GM18499 (cell line): Measurements from ENCODE around the gene ARSB.
"Not testable (repeated sequence)": the region's sequence is repeated elsewhere in the genome, so short reads cannot be mapped to it uniquely, and the experiment has no call there.

Experiments
- ATAC-seq: cut with Tn5 transposase; IDR thresholded peaks from one replicate; pipeline ENCODE4 v1.9.1; 2021; ENCODE audit warnings: moderate number of reproducible peaks; ENCODE audit not compliant: insufficient read depth, unreplicated experiment

Gene ARSB

GRCh38 chr5:78851891-78852290 lies 133.2 kb downstream of the ARSB start:
- not testable (repeated sequence) for ATAC-seq

DNA sequence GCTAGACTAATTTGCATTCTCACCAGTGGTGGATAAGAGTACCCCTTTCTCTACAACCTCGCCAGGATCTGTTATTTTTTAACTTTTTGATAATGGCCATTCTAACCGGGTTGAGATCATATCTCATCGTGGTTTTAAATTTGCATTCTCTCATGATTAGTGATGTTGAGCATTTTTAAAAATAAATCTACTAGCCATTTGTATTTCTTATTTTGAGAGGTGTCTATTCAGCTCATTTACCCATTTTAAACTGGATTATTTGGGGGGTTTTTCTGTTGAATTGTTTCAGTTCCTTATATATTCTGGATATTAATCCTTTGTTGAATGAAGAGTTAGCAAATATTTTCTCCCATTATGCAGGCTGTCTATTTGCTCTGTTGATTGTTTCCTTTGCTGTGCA lies 139.6 kb downstream of the ARSB start:
- ATAC-seq = no peak

DNA sequence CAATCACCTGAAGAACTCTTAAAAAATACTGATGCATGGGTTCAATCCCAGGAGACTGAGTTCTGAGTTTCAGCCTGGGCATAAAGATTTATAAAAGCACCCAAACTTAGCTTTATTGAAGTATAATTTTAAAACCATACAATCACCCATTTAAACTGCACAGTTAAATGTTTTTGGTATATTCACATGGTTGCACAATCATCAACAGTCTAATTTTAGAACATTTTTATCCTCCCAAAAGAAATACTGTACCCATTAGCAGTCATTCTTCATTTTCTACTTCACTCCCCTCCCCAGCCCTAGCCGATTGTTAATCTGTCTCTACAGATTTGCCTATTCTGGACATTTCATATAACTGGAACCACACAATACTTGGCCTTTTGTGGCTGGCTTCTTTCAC lies 141.7 kb downstream of the ARSB start:
- no peak for ATAC-seq

DNA sequence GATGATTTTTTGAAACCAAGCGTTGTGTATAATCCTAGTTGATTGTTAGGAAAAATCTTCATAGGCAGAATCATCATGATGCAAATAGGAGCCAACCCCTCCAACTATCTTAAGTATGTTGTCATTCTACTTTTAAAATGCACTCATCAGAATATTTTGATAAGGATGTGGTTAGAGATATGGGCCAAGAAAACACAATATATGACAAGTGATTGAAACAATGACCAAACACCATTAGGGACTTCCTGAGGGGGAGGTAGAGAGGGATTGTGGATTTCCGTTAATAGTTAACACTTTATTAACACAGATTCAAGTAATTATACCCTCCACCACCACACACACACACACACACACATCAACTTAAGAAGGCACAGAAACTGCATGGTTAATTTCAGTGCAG lies 143.3 kb downstream of the ARSB start:
- no peak for ATAC-seq

DNA sequence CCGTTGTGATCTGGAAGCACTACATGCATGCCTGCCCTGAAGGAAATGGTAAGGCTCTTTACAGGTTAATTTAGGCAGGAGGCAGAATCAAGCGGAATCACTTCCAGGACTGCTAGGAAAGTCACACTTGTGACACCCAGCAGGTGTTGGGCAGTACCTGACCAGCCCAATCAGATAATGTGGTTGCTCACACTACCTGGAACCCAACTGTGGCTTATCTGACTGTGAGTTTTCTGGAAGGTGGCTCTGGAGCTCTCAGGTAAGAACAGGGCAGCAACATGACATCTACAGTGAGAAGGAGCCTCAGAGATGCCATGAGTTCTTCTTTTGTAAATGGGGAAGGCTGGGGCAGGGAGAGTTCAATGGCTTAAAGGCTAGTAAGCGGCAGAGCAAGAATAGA lies 146.4 kb downstream of the ARSB start:
- ATAC-seq = no peak

DNA sequence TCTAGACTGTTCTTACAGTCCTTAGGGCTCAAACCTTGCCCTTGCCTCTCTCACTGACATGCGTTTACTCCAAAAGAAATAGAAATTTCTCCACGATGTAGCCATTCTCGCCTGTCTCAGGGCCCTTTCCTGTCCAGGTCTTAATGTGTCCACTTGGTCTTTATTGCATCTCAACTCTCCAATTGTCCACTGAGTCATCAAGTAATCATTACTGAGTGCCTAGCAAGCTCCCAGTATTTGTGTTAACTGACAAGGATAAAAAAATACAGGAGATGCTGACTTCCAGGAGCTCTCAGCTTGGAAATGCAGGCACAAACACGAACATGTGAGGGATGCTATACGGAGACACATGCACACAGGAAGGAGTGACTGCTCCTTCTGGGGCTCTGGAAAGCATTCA lies 147.3 kb downstream of the ARSB start:
- ATAC-seq = no peak

GRCh38 chr5:78835176-78835575 lies 149.9 kb downstream of the ARSB start:
- ATAC-seq = no peak

- no peak for ATAC-seq
These were observed 151.8 kb downstream of the ARSB start for GRCh38 chr5:78833284-78833683.

- ATAC-seq = no peak
These were observed 154.5 kb downstream of the ARSB start for GRCh38 chr5:78830528-78831046.

- ATAC-seq = no peak
These were observed 155.1 kb downstream of the ARSB start for GRCh38 chr5:78829811-78830527.

DNA sequence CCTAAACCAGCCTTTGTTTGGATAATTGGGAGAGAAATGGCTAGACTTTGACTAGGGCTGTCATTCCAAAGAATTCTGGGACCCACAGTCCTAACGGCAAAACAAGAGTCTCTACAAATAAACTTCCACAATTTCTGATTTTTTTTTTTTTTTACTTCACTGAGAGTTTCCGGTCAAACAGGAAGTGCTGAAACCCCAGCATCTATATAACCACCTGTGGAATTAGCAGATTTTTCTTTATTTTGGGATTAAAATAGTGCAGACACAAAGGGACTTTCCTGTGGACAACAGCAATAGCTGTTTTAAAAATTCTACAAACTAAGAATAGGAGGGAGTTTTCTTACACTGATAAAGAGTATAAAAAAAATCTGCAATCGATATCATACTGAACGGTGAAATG lies 157.4 kb downstream of the ARSB start:
- ATAC-seq = no peak

DNA sequence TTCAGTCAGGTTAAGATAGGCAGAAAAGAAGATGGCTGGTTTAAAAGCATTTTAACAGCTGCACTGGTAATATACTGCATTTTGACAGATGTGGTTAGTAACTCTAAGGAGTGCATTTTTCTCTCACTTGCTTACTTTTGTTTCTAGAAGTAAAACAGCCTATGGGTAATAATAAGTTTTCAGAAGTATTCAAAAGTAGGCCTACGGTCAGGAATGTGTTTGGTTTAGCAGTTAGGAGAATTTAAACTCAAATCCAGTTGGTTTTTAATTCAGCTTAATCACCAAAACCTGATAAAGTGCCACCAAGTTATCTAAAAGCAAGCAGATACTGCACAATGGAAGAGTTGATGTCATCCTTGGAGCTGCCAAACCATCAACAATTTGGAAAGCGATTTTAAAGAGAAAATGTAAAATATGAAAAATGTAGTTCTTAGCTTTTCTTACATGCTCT lies 160.3 kb downstream of the ARSB start:
- ATAC-seq = no peak

DNA sequence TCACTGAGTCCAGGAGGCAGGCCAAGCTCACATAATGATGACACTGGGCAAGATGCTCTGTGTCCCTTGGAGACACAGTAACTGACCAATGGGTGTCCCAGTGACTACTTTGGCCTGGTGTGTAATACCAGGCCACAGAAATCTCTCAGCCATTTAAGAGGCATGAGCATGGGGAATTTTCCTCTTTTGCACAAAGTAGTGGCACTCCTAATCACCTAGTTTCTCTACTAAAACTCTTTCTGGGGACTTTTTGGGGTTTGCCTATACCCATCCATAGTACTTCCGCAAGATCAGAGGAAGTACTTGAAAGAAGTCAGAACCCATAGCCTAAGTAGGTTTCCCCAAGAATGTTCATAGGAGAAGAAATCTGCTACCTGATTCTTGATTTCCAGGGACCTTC lies 161.9 kb downstream of the ARSB start:
- no peak for ATAC-seq

DNA sequence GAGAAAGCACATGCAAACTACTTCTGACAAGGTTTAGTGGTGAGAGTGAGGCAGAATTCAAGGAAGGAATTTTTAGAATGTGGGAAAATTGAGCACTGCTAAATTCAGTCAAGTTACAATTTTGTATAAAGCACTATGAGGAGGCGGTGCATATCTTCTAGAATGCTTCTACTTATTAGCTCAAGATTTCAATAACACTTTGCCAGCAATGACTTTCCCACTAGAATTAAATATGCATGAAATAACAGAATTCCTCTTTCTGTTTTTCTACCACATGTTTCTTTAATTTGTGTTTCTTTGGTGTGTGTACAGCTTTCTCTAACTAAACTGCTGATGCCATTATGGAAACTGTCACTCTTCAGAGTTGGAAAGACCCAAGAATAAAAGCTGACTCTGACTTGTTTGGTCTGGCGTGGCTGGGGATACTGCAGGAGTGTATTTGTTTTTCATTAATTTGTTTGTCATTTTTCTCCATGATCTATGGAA lies 163.5 kb downstream of the ARSB start:
- ATAC-seq = no peak

DNA sequence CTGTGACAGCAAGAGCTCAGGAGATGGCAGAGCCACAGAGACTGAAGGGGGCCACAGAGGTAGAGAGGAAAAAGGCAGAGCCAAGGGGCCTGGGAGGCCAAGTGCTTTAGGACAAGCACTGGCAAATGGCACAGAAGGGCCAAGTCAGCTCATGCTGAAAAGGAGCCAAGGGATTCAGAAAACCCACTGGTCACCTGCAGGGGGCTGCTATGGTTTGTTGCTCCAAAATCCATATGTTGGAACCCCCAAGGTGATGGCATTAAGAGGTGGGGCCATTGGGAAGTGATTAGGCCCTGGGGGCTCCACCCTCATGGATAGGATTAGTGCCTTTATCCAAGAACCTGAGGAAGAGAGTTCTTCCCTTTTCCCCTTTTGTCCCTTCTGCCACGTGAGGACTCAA lies 165.4 kb downstream of the ARSB start:
- no peak for ATAC-seq

DNA sequence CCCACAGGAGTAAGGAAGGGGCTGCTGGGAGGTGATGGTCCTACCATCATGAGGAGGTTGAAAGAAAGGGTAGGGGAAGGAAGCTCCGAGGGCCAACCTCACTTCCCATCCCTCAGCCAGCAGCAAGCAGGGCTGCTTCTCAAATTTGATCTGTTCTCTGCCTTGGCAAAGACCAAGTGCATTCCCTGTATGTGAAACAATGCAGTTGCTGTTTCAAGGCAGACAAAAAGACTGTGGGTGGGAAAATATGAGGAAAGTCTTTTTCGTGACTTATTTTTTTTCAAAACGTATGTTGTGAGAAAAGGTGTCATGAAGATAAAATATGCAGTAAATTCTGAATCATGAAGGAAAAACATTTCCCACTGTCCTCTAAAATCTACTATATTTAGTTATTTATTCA lies 165.9 kb downstream of the ARSB start:
- no peak for ATAC-seq

DNA sequence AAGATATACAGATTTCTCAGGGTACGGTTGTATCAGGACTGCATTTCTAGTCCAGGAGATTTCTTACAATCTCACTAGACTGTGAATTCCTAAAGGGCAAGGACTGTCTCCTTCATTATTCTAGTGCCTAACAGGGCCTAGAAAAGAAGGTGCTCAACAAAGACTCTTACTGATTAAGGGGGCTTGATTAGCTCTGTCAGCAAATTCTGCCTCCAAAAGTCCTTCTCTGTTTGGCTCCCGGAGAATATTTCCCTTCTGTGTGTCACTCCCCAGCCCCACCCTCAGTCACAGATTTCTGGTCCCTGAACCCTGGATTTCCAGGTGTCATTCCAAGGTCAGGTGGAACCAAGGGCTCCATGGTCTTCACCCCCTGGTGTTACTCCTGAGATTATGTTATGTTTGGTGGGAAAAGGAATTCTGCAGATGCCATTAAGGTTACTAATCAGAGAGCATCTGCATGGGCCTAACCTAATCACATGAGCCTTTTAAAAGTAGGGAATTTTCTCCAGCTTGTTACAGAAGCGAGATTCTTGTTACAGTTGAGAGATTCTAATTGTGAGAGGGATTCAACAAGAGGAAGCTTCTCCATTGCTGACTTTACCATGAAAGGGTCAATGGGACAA lies 168.9 kb downstream of the ARSB start:
- ATAC-seq = no peak

- no peak for ATAC-seq
These were observed 171.1 kb downstream of the ARSB start for GRCh38 chr5:78813906-78814530.

DNA sequence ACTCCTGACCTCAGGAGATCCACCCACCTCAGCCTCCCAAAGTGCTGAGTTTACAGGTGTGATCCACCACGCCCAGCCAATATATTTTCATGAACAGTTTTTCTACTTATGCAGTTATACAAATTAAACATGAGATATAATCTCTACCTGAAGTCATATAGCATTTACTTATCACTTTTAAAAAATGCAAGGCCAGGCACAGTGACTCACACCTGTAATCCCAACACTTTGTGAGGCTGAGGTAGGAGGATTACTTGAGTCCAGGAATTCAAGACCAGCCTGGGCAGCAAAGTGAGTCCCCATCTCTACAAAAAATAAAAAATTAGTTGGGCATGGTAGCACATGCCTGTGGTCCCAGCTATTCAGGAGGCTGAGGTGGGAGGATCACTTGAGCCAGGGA lies 171.8 kb downstream of the ARSB start:
- no peak for ATAC-seq

GRCh38 chr5:78811866-78812265 lies 173.2 kb downstream of the ARSB start:
- no peak for ATAC-seq

DNA sequence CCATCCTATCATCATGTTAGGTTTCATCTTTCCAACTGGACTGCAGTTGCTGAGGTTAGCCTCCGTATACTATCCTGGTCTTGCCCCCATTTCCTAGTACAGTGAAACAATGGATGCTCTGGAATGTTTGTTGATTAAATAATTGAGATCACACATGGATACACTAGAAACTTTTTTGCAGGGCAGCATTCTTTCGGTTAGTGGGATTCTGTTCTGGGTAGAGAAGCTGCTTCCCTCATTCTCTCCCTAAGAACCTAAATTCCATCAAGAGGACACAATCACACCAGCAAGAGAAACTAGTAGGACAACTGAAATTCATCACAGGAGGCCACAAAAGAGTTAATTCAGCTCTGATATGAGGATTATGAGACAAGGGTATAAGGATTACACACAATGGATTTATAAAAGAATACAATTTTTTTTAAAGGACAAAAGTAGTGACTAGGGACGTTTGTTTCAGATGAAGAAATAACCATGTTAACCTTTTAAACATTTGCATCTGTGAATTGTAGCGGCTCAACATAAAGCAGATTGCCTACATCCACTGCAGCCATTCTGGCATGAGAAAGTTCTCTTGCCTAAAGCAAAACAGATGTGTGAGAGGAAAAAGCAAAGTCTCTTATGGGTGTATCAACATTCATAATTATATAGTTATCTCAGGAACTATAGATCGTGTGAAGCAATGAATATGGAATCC lies 173.8 kb downstream of the ARSB start:
- no peak for ATAC-seq
